ENCODE measurements around the gene DZIP1.
A peak's percentile ranks its signal among the peaks of the same experiment; 100 is the strongest.

DZIP1 gene

GRCh38 chr13:95642028-95642621, 2.4 kb downstream of the DZIP1 start:
- peak overlapping the region; percentile 10; the same call in 1 of the 2 replicates for H3K27ac ChIP-seq
- no peak for TF ChIP-seq CTCF (conservative IDR thresholded peaks at IDR 0.05)

GRCh38 chr13:95641291-95642027, 3.0 kb downstream of the DZIP1 start:
- H3K27ac ChIP-seq = peak overlapping the region; percentile 10; the same call in 1 of the 2 replicates
- TF ChIP-seq CTCF (conservative IDR thresholded peaks at IDR 0.05) = no peak

GRCh38 chr13:95636853-95637252, 7.7 kb downstream of the DZIP1 start:
- H3K27ac ChIP-seq = no peak overlapping the region
- no peak for TF ChIP-seq CTCF (conservative IDR thresholded peaks at IDR 0.05)

GRCh38 chr13:95630593-95630992, 13.9 kb downstream of the DZIP1 start:
- no peak for TF ChIP-seq CTCF (conservative IDR thresholded peaks at IDR 0.05)
- H3K27ac ChIP-seq = no peak overlapping the region

GRCh38 chr13:95629071-95629470, 15.4 kb downstream of the DZIP1 start:
- H3K27ac ChIP-seq = no peak overlapping the region
- TF ChIP-seq CTCF (conservative IDR thresholded peaks at IDR 0.05) = no peak

GRCh38 chr13:95628488-95628887, 16.0 kb downstream of the DZIP1 start:
- TF ChIP-seq CTCF (conservative IDR thresholded peaks at IDR 0.05) = no peak
- no peak overlapping the region for H3K27ac ChIP-seq

- no peak for TF ChIP-seq CTCF (conservative IDR thresholded peaks at IDR 0.05)
Measured at GRCh38 chr13:95627590-95627989, 16.9 kb downstream of the DZIP1 start.

More at GRCh38 chr13:95627590-95627989, 16.9 kb downstream of the DZIP1 start:
- no peak overlapping the region for H3K27ac ChIP-seq
